HG03060 (cell line): ENCODE results near the gene CYB561A3.

Experiments
- ATAC-seq: cut with Tn5 transposase; IDR thresholded peaks from one replicate; pipeline ENCODE4 v1.9.1; 2021; ENCODE audit warnings: low read depth, moderate number of reproducible peaks; ENCODE audit not compliant: unreplicated experiment

CYB561A3 gene

DNA sequence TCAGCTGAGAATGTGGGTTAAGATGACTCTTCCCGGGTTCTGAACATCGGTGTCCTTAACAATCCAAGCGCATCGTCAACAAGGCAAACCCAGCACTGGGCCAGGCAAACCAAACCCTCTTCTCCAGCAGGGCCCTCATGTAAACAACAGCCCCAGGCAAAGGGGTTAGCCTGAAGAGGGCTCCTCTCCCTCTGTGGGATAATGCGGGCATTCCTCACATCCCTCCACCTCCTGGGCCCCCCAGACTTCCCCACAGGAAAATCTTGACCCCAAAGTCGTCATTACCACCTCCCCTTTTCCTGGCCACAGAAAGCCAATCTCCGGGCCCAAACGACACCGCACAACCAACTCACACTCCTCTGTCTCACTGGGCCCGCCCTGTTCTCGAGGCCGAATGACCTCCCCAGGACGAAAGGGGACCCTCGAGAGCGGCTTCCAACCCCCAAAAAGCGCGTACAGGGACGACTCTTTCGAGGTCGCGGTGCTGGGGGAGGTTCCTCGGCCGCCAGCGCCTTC, 29.3 kb downstream of the CYB561A3 start:
- no peak for ATAC-seq

DNA sequence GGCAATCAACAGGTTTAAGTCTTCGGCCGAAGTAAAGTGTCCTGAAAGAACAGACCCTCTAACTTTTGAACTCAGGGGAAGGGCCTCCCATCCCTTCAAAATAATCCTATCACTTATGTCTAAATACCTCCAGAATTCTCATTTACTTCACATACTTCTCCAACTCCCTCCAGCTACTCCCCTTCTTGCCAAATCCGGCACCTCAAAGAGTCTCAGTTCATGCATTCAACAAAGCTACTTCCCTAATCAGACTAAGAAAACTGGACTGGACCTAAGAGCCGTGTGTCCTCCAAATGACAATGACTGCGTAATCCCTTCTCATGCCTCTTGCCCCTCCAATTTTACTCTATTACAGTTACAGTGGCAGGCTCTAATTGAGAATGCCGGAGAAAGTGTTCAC, 30.0 kb downstream of the CYB561A3 start:
- no peak for ATAC-seq

DNA sequence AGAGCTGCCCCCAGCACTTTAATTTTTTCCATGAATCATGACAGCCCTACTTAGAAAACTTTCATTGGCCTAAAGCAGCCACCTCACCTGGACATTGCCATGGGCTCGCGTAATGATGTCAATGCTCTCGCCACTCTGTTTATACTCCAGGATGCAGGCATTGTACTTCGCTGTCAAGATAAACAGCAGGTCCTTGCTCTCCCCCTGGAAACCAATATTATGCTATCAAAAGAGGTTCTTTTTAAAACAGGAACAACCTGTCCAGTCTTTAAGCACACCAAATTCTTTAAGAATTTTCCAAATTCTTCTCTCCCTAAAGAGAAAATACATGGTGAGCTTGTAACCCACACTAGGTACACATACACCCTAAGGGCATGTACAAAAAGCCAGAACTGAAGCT, 31.8 kb downstream of the CYB561A3 start:
- no peak for ATAC-seq

DNA sequence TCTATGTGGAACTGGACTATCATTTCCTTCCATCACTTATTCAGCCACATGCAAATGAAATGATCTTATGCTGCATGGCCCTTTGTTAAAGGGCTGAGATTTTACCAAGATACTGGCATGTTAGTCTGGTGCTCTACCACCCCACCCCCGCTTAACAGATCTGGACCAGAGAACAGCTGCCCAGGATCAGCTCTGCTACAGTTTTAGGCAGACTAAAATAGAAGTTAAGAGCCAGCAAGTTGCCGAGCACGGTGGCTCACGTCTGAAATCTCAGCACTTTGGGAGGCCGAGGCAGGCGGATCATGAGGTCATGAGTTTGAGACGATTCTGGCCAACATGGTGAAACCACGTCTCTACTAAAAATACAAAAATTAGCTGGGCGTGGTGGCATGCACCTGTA, 33.3 kb downstream of the CYB561A3 start:
- ATAC-seq: no peak

DNA sequence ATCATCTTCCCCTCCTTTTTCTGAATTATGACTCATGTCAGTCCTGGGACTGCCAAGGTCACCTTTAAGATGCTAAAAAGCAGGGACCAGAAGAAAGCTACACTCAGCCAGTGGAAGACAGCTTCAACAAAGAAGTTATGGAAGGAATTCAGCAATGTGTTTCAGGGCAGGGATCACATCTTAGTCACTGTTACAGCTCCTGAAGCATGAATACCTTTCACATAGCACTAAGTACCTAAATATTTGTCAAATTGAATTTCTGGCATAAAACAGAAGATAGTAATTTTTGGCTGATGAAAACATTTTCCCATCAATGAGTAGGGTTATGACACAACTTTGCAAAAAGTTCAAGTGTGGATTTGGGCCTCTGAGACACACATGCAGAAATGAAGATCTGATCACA, 34.0 kb downstream of the CYB561A3 start:
- no peak for ATAC-seq

DNA sequence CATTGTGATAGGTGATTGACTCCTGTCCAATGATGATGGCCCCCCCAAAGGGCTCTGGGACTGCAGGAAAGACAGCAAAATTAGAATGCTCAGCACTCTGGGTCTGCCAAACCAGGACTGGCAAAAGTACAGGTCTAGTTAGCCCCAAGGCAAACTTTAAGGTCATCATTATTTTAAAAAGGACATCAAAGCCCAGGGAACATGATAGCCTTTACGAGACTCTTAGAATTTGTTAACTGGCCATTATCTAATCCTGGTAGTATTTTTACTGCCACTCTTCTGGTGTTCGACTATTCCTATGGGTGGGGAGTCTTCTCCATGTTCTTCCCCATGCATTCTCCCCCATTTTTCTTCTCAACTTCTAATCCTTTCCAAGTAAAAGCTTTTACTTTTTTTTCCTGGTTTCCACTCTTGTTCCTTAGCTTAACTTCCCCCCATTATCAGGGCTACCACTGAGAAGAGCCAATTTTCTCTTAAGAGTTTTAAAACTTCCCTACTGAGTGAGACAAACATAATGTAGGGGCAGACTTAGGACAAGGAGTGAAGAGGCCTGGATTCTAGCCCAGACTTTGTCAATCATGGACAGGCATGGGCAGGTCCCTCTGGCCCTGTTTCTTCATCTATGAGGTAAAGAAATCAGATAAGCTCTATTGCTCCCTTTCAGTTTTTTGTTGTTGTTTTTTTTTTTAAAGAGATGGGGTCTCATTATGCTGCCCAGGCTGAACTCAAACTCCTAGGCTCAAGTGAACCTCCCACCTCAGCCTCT, 35.9 kb downstream of the CYB561A3 start:
- ATAC-seq: no peak

DNA sequence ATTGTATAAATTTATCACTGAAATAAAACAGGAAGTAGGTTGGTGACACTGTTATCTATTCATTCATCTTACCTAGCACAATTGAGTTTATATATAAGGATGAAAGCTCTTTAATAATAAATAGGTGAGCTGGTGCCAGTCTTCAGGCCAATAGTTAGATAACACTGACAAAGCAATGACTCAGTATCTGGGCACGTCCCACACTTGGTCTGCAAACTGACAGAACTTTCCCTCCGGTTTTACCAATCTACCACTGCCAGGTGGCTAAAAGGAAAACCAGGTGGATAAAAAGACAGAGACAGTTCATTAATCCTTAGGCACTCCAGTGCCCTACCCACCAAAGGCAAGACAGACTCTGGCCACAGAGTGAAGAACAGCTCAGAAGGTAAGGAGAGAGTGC, 46.4 kb downstream of the CYB561A3 start:
- ATAC-seq: no peak

DNA sequence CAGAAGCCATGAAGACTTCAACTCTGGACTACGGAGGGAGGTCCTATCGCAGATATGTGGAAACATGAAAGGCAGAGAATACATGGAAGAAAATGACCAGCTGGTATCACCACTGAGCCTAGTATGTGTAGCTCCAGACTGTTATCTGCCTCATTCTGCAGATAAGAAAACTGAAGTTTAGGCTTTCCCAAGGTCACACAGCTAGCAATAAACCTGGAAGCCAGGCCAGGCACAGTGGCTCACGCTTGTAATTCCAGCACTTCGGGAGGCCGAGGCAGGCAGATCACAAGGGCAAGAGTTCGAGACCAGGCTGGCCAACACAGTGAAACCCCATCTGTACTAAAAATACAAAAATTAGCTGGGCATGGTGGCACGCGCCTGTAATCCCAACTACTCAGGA, 50.9 kb downstream of the CYB561A3 start:
- no peak for ATAC-seq

DNA sequence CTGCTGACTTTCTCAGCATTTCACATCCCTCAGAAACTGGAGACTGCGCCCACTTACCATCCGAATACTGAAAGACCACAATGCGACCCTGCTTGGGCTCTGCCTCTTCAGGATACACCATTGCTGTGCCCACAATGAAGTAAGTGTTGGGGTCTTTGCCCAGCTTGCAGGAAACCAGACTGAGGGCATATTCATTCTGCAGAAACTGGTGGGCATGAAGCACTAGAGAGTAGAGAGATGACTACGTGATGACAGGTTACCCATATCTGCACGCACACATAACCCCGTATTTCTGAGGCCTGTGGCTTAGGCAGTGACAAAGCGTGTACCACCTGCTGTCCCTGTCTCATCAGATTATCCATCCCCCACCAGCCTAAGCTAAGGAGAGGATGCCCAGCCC, 51.9 kb downstream of the CYB561A3 start:
- no peak for ATAC-seq

DNA sequence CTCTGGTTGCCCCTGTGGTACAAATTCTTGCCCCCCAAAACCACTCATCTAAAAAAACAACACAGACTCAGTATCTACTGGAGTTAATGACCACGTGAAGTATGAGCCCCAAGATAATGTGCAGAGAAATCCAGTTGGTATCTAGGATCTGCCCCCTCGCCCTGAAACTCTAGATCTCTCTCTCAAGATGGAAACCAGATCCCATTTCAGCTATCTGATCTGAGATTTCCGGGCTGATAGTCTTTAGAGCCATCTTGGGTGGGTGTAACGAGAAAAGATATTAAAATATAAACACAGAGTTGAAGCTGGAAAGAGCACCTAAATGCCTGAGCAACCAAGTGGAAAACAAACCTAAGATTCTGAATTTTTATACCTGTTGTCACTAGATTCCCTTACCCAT, 52.5 kb downstream of the CYB561A3 start:
- ATAC-seq: no peak

DNA sequence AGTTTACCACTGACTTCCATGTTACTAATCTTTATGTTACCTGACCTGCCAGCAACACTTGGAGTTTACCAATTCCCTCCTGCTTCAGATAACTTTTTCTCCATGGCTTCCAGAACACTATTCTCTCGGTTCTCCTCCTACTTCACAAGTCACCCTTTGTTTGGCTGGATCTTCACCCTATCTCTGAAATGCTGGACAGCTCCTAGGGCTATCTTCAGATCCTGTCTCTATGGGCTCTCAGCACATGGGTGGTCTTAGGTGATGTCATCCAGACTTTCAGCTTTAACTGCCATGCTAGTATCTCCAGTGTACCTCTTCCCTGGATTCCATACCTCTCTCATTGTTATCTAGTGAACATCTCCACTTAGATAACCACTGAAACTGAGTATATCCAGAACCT, 54.3 kb downstream of the CYB561A3 start:
- no peak for ATAC-seq

DNA sequence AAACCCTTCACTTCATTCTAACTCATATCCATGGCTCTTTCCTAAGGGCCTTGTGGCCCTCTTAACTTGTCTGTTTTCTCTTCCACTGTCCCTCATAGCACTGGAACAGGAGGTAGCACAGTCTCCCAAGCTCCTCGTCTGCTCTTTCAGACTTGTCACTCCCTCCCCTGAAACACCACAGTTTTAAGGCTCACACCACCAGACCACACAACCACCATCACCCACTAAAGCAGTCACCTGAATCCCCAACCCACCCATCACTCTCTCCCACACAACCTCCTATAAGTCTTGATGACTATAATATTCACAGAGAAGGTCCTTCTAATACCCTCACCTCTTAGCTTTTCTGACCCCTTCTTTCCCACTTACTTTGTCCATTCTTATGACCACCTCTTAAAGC, 55.5 kb downstream of the CYB561A3 start:
- no peak for ATAC-seq

DNA sequence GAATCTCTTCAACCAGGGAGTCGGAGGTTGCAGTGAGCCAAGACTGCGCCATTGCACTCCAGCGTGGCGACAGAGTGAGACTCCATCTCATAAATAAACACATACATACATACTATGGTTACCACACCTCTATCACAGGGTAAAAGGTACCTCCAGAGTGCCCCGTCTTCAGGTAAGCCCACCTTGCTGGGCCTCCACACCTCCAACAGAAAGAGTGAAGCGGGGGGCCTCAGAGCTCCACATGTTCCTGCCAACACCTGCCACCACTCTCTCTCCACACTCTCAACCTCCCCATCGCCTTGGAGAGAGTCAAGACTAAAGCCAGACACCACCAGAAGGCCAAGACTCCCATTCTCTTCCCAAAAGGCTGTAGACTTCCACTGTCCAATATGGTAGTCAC, 56.3 kb downstream of the CYB561A3 start:
- no peak for ATAC-seq

DNA sequence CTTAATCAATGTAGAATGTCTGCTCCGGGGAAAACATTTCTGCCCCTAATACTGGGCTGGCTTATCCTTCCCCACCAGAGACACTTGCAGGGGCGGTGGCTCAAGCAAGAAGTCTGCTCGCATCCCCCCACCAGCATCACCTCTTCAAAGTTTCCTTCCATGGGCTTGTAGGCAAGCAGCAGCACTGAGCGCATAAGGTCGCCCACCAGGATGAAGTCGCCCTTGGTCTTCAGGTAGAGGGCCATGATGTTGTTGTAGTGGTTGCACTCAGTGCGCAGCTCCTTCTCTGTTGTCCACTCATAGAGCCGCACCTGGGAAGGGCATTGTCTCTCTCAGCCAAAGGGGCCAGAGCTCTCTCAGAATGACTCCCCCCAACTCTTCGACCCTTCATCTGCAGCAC, 58.0 kb downstream of the CYB561A3 start:
- ATAC-seq: no peak

DNA sequence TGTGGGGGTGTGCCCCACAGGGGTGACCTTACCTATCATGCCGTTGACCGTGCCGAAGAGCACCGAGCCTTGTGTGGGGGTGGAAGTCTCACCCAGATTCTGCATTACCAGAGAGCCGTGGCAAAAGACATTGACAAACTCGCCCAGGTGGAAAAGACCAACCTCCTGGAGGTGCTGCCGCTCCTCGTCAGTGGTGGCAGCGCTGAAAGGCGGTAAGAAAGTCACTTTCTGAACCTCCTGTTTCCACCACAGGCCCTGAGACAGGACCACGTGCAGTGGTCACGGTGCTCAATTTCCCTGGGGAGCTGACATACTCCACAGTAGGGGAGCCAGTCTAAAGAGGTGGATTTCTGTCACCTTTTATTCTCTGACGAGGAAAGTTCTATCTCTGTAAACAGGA, 59.1 kb downstream of the CYB561A3 start:
- ATAC-seq: no peak
